B cell (primary cell): Measurements from ENCODE around the gene LRRD1.

Experiments used
- CTCF ChIP-seq: fragments of 200-600 bp; IDR thresholded peaks from one replicate; pipeline ENCODE4 v1.8.0; 2022; ENCODE audit warnings: antibody characterized with exemption, mild to moderate bottlenecking
- EZH2 ChIP-seq: IDR thresholded peaks from 2 replicates; pipeline ENCODE4 v1.6.1; 2012; ENCODE audit warnings: borderline replicate concordance, low read depth, mild to moderate bottlenecking, moderate library complexity, low read length; ENCODE audit not compliant: insufficient read depth, poor library complexity, severe bottlenecking

DNA sequence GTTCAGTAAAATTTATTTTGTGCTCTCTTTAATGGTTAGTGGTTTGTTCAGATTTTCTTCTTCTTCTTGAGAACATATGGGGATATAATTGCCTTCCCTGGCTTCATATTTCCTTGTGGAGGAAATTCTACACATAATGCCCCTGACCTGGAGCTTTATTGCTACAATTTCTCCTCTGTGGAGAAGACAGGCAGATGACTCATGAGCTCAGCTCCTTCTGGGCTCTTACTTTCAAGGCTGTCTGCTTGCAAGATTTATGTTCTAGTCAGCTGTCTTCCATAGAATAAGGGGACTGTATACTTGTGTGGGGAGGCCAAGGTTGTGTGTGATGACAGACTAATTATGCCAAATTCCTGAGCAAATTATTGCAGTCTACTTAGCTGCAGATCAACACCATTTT lies 1.6 kb downstream of the LRRD1 start:
- no peak for TF ChIP-seq CTCF
- TF ChIP-seq EZH2: no peak
